ENCODE measurements around the gene TSPAN18.

TSPAN18 gene

DNA sequence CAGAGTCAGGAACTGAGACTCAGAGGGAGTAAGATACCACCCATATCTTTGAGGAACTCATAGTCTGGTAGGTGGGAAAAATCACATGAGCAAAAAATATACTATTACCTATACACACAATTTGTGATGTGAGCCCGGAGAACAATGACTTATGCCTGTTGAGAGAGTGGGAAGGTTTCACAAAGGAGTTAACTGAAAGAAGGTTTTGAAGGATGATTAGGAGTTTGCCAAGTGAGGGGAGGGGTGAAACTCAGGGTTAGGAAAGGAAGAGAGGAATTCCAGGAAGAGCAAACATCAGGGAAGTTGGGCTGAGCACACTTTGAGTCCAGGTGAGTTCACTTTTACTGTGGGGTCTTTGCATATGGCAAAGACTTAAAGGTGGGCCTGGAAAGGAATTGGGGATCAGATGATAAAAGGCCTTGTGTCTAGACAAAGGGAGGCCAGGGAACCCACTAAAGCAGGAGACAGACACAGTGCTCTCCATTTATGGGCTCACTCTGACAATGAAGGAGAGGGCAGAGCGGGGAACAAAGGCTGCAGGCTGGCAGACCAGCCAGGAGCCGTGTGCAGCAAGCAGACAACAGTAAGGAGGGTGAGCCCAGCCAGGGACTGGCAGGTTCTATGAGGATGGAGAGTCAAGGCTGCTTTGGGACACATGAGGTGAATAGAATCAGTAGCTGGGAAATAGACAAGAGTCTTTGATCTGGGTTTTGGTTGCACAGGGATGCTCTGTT is 33.1 kb downstream of the TSPAN18 start:
- no peak for DNase-seq (ENCODE audit: low read depth)

DNA sequence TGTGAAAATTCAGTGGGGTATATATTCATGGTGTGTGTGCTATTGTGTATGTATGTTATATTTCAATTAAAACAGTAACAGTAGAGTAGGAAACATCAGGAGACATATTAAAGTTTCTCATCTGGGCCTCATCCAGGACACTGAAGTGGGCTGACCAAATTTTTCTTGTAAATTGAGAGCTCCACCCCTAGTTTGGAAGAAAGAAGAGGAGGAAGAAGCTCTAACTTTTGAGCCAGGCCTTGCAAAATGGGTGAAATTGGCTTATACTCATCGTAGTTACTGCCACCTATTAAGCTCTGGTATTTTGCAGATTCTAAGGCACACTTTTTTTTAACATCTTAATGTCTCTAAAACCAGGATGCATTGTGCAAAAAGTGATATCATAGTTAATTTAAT is 33.7 kb downstream of the TSPAN18 start:
- no peak for DNase-seq (ENCODE audit: low read depth)

DNA sequence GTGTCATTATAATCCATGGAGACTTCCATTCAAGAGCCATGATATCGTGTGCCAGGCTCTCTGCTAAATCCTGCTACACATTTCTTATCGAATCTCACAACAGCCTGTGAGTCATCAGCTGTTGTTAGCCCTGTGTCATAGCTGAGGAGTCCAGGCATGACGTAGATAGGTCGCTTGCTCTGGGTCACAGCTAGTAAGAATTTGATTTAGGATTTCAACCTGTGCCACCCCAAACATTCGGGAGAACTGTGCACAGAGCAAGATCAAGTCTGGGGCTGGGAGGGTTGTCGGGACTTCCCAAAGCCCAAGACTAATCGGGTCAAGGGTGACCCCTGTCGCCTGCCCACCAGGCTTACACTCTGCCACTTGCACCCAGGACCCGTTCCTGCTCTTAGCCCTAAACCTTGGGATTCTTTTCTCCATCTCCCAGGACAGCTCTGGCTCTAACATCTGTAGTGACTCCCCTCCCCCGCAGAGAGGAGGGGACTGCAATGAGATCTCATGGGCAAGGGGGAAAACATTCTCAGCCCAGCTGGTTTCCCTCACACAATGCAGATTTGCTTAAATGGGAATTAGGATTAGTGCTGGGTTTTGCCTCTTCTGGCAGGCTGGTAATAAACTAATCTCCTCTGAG is 34.3 kb downstream of the TSPAN18 start:
- peak; percentile 75 for DNase-seq (ENCODE audit: low read depth)

DNA sequence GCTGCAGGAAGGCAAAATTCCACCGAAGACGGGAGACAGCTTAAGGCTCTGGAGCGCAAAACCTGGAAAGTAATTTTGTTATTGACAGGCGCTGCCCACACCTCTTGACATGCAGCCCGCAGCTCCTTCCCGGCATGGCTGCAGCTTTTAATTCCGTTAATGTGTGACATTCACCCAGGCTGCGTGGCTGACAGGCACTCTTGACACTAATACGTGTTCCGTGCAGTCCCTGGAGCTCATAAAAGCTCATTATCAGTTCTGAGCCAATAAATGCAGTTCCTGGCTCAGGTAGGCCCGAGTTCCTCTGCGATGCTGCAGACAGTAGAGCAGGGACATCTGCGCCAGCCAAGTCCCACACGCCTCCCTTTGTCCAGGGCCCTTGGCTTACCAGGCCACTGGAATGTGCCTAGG is 34.8 kb downstream of the TSPAN18 start:
- no peak for DNase-seq (ENCODE audit: low read depth)

DNA sequence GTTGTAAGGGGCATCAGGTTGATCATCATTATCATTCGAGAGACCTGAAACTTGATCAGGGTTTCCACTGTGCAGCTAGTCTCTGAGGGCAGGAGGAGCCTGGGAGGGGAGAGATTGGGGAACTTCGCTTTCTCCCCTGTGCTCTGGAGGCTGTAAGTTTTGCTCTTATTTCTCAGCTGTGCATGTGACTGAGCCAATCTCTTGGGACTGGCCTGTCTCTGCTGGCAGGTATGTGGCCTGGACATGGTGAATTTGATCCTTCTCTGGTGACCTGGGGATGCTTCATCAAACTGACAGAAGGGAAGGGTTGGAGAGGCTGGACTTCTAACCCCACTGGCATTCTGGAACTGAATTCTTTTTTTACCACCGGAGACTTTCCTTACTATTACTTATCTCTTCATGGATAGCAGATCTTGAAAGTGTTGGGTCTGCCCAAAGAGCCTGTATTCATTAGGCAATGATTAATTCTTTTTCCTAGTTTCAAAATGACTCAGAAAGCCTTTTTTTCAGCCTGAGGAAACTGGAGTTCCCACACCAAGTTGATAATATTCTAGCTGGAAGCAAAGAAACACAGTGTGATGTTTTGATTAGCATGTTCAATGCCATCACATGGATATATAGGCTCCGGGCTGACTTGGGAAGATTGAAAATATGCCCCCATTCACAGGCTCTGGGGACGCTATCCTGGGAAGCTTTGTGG is 36.5 kb downstream of the TSPAN18 start:
- no peak for DNase-seq (ENCODE audit: low read depth)

DNA sequence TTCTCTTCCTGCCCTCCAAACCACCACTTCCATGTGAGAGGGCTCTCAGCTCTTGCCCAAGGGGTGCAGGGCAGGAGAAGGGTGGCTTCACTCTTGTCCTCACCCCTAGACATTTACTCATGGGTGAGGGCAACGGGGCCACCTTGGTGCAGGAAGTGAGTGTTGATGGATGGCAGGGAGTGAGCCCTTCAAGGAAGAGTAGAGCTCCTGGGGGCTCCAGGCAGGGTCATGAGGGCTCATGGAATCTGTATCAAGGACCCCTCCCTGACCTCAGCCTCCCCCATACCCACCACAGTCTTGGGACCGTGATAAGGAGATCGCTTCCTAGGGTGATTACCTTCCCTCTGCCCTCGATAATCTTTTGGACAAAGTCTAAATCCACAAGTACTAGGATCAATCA is 37.8 kb downstream of the TSPAN18 start:
- DNase-seq (ENCODE audit: low read depth) = no peak

DNA sequence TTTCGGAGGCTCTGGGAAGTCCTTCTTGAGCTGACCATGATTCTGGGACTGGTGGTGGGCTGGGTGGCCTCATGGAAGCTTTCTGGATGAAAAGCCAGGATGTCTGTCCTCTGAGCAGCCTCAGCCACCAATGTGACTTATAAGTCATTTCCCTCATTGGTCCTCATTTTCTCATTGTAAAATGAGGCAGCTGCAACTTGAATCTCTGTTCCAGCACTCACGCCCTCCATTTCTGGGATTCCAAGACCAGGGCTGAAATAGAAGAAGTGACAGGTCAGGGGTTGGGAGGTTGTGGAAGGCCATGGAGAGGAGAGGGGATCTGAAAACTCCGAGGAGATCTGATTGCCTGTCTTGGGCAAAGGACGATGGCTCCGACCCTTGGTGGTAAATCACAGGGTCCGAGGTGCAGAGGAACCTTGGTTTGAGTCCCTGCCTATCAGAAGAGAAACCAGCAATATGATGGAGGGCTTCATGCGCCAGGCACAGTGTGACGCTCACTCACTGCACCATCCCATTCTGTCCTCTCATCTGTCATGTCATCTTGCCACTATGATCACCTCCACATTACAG is 38.3 kb downstream of the TSPAN18 start:
- no peak for DNase-seq (ENCODE audit: low read depth)

DNA sequence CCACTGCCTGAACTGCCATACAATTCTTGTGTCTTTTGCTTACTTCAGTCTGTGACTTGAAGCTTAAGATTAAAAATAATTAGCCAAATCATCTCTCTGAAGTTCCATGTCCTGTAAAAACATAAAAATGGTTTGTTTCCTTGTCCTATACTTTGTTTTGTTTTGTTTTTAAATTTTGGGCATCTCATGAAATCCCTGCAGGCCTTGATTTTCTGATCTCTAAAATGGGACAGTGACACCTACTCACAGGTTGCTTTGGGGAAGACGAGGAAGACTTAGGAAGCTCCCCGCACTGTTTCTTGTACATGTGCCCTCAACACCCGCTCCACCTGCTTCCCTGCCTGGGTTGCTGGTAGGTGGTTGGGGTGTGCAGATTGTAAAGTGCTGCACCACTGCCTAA is 38.9 kb downstream of the TSPAN18 start:
- no peak for DNase-seq (ENCODE audit: low read depth)

DNA sequence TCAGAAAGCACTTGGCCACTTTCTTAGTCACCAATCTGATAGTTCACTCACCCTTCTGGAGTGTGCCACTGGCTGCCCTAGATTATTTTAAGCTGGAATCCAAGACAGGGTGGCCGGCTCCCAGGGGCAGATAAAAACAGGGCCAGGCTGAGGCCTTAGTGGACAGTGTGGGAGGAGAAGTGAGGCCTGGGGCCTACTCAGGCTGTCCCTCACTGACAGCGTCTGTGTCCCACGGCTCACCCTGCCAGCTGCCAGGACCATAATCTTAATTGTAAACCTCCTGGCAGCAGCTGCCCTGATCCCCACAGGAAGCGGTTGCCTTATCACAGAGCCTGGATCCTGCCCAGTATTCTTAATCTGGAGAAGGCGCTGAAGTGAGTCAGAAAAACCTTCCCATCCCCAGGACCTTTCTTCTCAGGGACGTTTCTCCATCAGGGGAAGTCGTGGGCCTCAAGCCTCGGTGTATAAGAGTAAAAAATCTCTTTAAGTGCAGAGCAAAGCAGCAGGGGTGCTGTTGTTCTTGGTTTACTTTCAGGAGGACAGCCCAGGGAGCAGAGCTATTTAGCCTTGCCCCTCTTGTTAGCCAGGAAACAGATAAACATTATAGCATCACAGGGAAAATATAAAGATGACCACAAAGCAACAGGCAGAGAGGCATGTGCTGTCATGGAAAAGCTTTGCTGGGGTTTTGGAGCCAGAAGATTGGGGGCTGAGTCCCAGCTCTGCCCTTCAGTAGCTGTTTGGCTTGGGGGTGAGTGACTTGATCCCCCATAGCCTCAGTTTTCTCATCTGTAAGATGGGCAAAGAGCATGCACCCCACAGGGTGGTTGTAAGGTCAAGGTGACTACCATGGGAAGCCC is 39.6 kb downstream of the TSPAN18 start:
- peak; percentile 44 for DNase-seq (ENCODE audit: low read depth)

DNA sequence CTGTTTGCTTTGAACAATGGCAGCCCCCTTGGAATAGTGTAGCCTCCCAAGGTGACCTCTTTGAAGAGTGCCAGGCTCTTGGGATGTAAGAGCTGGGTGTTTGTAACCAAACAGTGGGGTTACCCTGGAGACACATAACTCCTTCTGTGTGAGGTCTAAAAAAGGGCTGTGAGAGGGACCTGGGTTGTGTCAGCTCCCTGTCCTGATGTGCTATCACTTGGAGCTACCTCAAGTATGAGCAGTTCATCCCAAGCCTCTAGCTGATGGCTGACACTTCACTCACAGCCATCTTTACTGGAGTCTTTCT is 40.2 kb downstream of the TSPAN18 start:
- DNase-seq (ENCODE audit: low read depth) = no peak

DNA sequence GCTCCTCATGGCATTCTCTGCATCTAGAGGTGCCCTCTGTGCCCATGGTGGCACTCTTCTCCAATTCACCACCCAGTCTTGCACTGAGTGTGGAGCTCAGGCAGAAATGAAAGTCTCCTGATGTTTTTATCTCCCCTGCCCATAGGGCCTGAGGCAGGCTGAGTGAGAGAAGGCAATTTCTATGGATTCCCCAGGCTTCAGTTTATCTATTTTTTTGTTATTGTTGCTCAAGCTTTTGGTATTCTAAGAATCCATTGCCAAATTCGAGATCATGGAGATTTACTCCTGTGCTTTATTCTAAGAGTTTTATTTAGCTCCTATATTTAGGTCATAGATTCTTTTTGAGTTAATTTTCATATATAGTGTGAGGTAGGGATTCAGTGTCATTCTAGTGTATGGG is 40.7 kb downstream of the TSPAN18 start:
- DNase-seq (ENCODE audit: low read depth) = no peak

DNA sequence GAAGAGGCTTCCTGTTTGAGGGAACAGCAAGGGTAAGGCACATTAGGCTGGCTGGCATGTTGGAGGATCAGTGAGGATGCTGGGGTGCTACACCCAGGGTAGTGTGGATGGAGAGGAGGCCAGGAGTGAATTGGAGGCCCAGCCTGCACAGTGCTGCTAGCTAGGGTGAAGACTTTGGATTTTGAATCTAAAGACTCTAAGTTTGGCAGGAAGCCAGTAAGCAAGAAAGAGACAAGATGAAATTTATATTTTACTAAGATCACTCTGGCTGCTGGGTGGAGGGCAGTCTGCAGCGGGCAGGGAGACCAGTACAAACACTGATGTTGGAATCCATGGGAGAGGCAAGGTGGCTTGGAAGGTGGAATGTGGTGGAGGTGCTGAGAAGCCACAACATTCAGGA is 43.6 kb downstream of the TSPAN18 start:
- no peak for DNase-seq (ENCODE audit: low read depth)

DNA sequence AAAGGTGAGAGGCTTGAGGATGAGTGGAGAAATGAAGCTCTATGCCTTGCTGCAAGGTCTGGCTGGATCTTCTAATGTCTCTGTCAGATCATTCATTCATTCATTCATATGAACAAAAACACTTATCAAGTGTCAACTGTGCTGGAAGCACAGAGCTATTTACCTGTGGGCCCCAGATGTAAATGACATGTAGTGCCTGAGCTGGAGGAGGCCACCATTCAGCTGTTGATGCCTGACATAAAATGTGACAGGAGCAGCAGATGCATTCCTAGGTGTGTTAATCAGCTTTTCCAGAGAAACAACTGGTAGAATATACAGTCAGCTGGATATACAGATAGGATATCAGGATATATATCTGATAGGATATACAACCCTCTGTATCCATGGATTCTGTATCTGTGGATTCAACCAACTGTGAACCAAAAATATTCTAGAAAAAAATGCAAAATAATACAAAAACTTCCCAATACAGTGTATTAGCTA is 44.5 kb downstream of the TSPAN18 start:
- DNase-seq (ENCODE audit: low read depth) = no peak

DNA sequence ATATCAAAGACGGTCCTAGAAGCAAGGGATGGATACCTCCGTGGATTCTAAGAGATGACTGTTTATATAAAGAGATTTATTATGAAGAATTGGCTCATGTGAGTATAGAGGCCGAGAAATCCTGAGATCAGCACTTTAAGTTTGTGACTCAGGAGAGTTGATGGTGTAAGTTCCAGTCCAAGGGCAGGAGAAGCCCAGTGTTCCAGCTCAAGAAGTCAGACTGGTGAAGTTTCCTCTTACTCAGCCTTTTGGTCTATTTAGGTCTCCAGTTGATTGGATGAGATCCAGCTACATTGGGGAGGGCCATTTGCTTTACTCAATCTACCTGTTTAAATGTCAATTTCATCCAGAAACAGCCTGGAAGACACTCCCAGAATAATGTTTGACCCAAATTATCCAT is 45.1 kb downstream of the TSPAN18 start:
- DNase-seq (ENCODE audit: low read depth) = no peak

DNA sequence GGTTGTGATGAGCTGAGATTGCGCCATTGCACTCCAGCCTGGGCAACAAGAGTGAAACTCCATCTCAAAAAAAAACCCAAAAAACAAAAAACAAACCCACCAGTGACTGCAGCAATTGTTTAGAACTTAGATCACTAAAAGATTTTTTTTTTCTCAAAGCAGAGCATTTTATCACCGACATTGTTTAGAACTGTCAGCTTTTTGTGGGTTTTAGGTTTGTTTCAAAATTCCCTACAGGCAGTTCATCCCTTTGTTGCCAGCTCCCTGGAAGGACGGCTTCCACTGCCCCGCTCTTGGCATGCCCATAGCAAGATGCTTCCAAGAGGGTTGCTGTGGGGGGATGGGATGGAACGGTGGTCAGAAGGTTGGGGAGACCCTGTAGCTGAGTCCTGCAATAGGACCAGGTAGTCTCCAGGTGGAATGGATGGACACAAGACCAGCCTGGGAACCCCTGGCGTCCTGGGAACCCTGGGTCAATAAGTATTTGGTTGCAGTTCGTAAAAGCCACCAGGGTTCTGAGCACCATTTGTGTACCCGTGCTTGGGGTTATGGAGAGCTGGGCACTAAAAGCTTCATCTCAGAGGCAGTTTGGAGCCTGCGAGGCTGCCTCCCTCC is 46.7 kb downstream of the TSPAN18 start:
- no peak for DNase-seq (ENCODE audit: low read depth)

DNA sequence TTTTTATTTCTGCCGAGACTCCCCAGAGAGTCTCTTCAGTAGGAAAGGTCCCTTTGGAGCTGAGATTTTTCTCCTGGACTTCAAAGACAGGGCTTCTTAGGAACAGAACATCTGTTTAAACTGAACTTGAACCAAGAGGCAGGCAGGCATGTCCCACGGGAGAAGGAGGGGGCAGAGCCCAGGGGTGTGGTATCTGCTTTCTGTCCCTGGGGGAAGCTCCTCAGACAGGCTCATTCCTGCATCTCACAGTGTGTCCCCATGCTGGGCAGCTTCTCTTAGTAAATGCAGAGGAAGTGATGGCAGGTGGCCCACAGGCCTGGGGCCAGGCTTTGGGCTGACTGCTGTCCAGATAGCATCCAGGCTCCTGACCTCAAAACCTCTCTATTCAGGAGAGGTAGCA is 47.3 kb downstream of the TSPAN18 start:
- no peak for DNase-seq (ENCODE audit: low read depth)

DNA sequence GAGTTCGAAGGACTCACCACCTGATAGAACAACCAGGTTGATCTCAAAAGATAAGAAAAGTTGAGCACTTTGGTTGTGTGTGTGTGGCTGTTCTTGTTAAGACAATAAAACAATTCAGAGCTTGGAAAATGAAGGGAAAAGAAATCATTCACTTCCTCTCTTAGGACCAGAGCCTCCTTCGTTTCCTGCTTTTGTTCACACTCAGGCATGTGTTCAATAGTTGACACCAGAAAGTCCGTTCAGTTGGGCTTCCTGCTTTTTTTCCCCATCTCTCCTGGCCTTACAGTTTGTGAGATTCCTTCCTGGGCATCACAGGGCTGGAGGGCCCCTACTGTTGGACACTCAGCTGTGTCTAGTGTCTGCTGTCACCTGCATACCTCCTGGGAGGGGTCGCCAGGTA is 48.0 kb downstream of the TSPAN18 start:
- DNase-seq (ENCODE audit: low read depth) = no peak

DNA sequence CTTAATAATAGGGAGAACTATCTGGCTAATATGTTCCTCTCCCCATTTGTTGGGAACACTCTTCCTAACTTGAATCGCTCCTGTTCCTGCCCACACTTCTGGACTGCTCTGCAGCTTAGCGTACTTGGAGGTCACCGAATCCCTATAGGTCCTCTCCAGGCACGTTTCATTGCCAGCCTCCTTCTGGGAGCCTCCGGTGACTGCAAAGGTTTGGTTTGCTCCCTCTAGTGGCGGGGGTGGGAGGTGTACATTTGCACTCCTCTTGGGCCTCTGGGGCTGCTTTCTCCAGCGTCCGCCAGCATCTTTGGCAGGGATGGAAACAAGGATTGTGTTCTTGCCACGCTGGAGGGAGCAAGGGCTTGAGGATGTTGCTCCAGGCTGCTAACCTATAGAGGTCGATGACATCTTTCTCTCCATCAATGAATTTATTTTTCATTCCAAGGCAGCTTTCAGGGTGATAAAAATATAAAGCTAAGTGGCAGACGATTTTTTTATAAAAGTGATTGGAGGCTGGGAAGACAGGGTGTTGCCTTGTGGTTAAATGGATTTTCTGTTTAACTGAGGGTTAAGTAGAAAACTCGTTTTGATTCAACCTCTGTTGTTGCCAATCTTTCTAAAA is 48.7 kb downstream of the TSPAN18 start:
- peak; percentile 51 for DNase-seq (ENCODE audit: low read depth)

DNA sequence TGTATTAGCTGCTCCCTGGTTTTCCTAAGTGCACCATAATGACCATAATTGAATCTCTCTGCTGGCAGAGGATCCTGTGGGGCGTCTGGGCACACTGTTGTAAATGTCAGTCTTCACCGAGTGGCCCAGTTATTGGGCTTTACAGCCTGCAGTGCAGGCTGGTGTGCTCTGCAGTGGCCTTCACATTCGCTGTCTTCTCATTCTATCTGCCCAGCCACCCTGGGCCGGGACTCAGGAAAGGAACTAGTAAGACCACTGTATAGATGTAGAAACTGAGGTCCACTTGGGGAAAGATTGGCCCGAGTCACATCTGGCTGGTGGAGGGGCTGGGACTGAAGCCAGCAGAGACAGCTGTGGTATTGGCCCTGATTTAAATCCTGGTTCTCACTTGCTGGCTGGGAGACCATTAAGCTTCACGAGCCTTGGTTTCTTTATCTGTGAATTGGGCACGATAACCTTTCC is 49.3 kb downstream of the TSPAN18 start:
- no peak for DNase-seq (ENCODE audit: low read depth)

DNA sequence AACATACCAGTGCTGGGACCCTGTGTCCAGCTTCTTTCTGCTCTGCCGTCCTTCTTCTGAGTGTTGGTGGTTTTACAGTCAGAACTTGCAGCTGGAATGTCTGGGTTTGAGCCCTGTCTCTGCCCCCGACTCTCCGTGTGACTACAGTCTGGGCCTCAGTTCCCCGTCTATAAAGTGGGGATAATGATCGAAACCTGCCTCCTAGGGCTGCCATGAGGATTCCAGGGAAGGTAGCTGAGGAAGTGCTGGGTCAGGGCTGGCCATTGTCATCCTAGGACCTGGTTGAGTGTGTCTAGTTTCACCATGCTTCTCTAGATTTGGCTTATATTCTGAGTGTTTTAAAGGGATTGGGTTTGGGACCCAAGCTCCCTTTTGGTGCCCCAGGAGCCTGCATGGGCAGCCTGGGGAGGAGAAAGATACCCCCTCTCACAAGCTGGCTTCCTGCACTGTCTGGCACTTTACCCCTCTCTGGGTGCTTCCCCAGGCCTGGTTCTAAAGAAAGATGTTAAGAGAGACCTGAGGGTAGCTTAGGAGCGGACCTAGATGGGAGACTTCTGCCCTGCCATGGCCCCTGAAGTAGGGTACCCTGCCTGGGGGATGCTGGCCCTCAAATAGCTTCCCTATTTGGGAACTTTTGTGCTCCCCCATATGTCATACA is 49.9 kb downstream of the TSPAN18 start:
- DNase-seq (ENCODE audit: low read depth) = no peak
